ENCODE data around the gene EIF4E.
"Not testable (repeated sequence)": the region's sequence is repeated elsewhere in the genome, so short reads cannot be mapped to it uniquely, and the experiment has no call there.

Gene EIF4E

DNA sequence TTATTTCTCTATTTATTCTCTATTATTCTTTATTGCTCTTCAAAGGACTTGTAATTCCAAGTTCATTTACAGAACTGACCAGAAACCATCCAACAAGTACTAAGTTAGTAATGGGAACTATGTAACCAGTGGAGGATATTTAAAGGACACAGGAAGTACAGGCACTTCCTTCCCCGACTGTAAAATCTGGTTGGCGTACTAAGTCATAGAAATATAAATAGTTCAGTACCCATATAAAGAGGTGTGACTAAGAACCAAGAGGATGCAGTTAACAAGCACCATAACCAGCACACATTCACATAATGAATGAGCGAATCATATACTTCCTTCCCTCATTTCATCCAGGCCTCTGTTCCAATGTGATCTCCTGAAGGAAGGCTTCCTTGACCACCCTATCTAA lies 3.6 kb upstream of the EIF4E start:
- TF ChIP-seq, protein P1, sequence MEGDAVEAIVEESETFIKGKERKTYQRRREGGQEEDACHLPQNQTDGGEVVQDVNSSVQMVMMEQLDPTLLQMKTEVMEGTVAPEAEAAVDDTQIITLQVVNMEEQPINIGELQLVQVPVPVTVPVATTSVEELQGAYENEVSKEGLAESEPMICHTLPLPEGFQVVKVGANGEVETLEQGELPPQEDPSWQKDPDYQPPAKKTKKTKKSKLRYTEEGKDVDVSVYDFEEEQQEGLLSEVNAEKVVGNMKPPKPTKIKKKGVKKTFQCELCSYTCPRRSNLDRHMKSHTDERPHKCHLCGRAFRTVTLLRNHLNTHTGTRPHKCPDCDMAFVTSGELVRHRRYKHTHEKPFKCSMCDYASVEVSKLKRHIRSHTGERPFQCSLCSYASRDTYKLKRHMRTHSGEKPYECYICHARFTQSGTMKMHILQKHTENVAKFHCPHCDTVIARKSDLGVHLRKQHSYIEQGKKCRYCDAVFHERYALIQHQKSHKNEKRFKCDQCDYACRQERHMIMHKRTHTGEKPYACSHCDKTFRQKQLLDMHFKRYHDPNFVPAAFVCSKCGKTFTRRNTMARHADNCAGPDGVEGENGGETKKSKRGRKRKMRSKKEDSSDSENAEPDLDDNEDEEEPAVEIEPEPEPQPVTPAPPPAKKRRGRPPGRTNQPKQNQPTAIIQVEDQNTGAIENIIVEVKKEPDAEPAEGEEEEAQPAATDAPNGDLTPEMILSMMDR (IDR thresholded peaks at IDR 0.05; ENCODE audit: borderline replicate concordance, insufficient read depth, low read depth, low read length): no peak
- no peak overlapping the region for H3K4me3 ChIP-seq (ENCODE audit: low read depth, low read length)

DNA sequence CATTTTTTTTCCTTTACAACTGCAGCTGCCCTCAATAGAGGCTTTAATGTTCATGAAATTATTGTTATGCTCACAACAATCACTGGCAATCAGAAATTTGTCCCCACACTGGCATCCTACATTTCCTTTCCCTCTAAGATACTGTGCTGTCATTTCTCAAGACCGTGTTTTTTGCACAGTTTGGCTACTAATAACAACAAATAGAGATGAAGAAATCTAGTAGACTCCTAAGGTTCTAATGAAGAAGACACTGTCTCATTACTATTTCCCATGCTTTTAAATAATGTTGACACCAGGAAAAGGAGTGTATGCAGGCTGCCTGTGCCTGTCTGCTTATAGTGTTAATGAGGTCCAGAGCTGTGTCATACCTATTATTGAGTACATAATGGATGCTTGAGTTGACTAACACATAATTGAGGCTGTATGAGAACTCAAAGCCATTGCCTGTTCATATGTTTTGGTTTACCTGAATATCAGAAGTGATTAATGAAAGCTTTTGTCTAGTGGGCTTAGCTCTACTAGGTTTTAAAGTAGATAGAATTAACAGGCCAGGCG lies 1.5 kb upstream of the EIF4E start:
- TF ChIP-seq, protein P1 (IDR thresholded peaks at IDR 0.05; ENCODE audit: borderline replicate concordance, insufficient read depth, low read depth, low read length): no peak

DNA sequence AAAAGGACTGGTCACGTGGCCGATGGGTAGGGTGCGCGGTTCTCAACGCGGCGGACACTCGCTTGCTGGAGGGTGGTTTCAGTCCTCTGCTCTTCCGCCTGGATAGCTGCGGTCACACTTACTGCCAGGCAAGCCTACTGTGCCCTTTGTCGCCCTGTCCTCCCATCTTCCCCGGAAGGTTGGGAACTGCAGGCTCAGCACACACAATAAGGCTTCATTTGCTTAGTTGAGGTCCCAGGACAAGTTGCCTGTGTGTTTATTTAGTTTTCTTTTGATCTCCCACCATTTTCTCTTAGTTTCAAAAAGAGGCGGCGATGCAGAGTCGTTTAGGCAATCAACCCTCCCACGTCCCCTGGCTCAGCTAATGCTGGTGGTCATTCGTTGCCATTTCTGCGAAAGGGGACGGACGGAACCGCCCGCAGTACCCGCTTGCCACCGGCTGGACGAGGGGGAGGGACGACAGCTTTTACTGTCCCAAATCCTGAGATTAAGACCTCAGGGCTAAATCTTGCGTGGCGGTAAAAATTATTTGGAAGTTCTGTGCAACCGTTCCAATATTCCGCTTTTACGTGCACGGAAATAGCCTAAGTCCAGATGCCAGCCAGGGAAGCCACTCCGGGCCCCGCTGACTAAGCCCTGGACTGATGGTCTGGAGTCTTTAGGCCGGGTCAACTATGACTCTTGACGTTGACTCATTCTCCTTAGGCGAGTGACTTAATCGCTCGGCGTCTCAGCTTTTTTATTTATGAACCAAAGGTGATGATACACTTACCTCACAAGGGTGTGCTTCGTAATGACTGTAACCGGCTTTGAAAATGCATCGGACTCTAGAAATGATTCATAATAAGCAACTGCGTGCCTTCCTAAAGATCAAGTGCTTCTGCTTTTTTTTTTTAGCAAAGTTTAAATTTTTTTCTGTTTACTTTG lies 671 bp upstream of the EIF4E start:
- TF ChIP-seq, protein P1 (IDR thresholded peaks at IDR 0.05; ENCODE audit: borderline replicate concordance, insufficient read depth, low read depth, low read length): no peak

More for the DNA sequence above, 1.5 kb upstream of the EIF4E start:
- H3K4me3 ChIP-seq (ENCODE audit: low read depth, low read length): no peak overlapping the region

DNA sequence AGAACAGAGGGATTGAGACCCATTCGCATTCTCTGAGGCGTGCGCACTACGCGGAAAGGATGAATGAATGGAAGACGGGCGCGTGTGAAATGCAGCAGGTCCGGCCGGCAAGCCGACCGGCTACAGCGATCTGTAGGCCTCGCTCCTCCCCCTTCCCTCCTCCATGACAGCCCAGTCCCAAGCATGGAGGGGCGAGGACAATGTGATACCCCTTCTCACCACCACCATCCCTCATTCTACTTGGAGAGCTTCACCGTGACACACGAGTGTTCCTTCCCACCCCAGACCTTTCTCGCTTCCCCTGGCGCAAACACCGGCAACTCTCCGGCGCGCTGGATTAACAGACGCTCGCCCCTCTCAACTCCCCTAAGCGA lies 815 bp downstream of the EIF4E start:
- H3K4me3 ChIP-seq (ENCODE audit: low read depth, low read length): peak overlapping the region; percentile 83
- TF ChIP-seq, protein P1 (IDR thresholded peaks at IDR 0.05; ENCODE audit: borderline replicate concordance, insufficient read depth, low read depth, low read length): no peak

More for the DNA sequence above, 671 bp upstream of the EIF4E start:
- peak overlapping the region; percentile 52 for H3K4me3 ChIP-seq (ENCODE audit: low read depth, low read length)

DNA sequence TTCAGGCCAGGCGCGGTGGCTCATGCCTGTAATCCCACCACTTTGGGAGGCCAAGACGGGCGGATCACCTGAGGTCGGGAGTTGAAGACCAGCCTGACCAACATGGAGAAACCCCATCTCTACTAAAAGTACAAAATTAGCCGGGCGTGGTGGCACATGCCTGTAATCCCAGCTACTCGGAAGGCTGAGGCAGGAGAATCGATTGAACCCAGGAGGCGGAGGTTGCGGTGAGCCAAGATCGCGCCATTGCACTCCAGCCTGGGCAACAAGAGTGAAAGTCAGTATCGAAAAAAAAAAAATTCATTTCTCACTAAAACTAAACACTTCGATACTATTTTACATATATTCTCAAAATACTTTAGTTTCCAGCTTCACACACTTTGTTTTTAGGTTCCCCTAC lies 2.7 kb downstream of the EIF4E start:
- not testable (repeated sequence) for H3K4me3 ChIP-seq (ENCODE audit: low read depth, low read length)

DNA sequence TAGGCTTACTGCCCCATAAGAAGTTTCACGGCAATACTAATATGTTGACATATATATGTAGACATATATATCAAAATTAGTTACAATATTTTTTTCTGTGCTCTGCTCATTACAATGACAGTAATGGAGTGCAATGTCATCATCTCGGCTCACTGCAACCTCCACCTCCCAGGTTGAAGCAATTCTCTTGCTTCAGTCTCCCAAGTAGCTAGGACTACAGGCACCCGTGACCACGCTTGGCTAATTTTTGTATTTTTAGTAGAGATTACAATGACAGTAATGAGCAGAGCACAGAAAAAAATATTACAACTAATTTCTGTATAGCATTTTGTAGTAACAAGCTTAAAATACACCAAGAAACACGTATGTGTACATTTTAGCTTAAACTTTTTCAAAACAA lies 7.6 kb downstream of the EIF4E start:
- TF ChIP-seq, protein P1 (IDR thresholded peaks at IDR 0.05; ENCODE audit: borderline replicate concordance, insufficient read depth, low read depth, low read length): no peak
- no peak overlapping the region for H3K4me3 ChIP-seq (ENCODE audit: low read depth, low read length)

DNA sequence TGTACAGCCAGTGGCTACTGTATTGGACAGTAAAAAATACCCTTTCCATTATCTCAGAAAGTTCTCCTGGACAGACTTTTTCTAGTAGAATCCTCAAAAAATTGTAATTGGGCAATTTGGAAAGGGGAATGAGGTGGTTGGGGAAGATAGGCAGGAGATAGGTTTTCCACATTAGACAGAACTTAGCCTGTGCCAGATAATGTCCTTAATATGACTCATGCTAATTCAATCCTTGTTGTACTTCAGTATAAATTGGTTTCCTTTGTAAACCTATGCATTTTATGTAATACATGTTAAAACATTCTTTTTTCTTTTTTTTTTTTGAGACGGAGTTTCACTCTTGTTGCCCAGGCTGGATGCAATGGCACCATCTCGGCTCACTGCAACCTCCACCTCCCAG lies 8.9 kb downstream of the EIF4E start:
- TF ChIP-seq, protein P1 (IDR thresholded peaks at IDR 0.05; ENCODE audit: borderline replicate concordance, insufficient read depth, low read depth, low read length): no peak
- no peak overlapping the region for H3K4me3 ChIP-seq (ENCODE audit: low read depth, low read length)

DNA sequence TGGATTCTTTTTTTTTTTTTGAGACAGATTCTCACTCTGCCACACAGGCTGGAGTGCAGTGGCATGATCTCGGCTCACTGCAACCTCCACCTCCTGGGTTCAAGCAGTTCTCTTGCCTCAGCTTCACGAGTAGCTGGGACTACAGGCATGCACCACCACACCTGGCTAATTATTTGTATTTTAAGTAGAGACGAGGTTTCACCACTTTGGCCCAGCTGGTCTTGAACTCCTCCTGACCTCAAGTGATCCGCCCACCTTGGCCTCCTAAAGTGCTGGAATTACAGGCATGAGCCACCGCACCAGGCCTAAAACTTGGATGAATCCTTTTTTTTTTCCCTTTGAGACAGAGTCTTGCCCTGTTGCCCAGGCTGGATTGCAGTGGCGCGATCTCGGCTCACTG lies 18.2 kb downstream of the EIF4E start:
- H3K4me3 ChIP-seq (ENCODE audit: low read depth, low read length): not testable (repeated sequence)

Measured in GM12875 (cell line).